H1 (cell line): Measurements from ENCODE around the gene CCDC82. TPM values are rescaled to one million over a fixed set of nuclear protein-coding genes. Genes with fewer than 3 reads are reported as not detected.

ENCODE experiments used
- CHD7 ChIP-seq: fragments of 300-600 bp; sonication (generic); IDR thresholded peaks from 2 replicates; pipeline ENCODE4 v1.7.1; 2012; ENCODE audit warnings: low read length, moderate library complexity, mild to moderate bottlenecking, inconsistent platforms; ENCODE audit not compliant: insufficient replicate concordance
- KDM1A ChIP-seq: fragments of 200-600, 300-600 bp; sonication (generic); IDR thresholded peaks from 2 replicates; pipeline ENCODE4 v1.7.1; 2016; ENCODE audit warnings: mild to moderate bottlenecking, low read length, borderline replicate concordance
- KDM5A ChIP-seq: fragments of 200-600 bp; IDR thresholded peaks from 2 replicates; pipeline ENCODE4 v1.7.1; 2012; ENCODE audit warnings: mild to moderate bottlenecking, low read length, inconsistent platforms, mixed read lengths
- MAFK ChIP-seq: IDR thresholded peaks from 2 replicates; pipeline ENCODE4 v1.6.1; 2012; ENCODE audit warnings: low read depth, mild to moderate bottlenecking, improper control_type of control experiment, low read length
- PHF8 ChIP-seq: fragments of 200-600 bp; sonication (generic); conservative IDR thresholded peaks from 2 replicates; pipeline ENCODE4 v1.7.1; 2012; ENCODE audit warnings: low read depth, mild to moderate bottlenecking, inconsistent platforms, low read length, moderate library complexity
- SIN3A ChIP-seq, 2 experiments: IDR thresholded peaks in 1 of 2; conservative IDR thresholded peaks in 1 of 2; 2 replicates each; pipeline ENCODE4 v1.6.1; 2011 to 2012; ENCODE audit warnings: low read length in 2 of 2, improper control_type of control experiment in 1 of 2, low read depth in 1 of 2, mild to moderate bottlenecking in 1 of 2
- SIX5 ChIP-seq: IDR thresholded peaks from 2 replicates; pipeline ENCODE4 v1.6.1; 2011; ENCODE audit warnings: mild to moderate bottlenecking, low read depth, low read length
- TBP ChIP-seq: IDR thresholded peaks from 2 replicates; pipeline ENCODE4 v1.6.1; 2011; ENCODE audit warnings: low read depth, low read length, improper control_type of control experiment
- YY1 ChIP-seq: IDR thresholded peaks from 2 replicates; pipeline ENCODE4 v1.6.1; 2011; ENCODE audit warnings: low read depth, mild to moderate bottlenecking, low read length
- polyA plus RNA-seq, 7 experiments: library from polyadenylated mRNA; depleted of rRNA in 3 of 7; stranded (reverse) in 5 of 7; unstranded in 2 of 7; fragments of >200 nt in 5 of 7; fragments of 200-250 nt in 2 of 7; gene quantifications; 1 replicate in 5 of 7; 2 replicates in 1 of 7; 4 replicates in 1 of 7; pipeline versions ENCODE4 v1.2.1 to v1.2.3, GENCODE V29; 2011 to 2013; ENCODE audit warnings: missing spikeins in 2 of 7, mixed read lengths in 2 of 7
- total RNA-seq: library from RNA; stranded (reverse); fragmentation: NEBNext Ultra II Directional; extraction: Animal tissue kit (Norgen Biotek cat#: 25700); gene quantifications from 2 replicates; pipeline ENCODE4 v1.2.1, GENCODE V29; 2021

CCDC82 gene
- total and polyA plus RNA-seq, 2 of the 8 experiments (the other 6 are each of a cell fraction or from before 2014, with no cell fraction given): 6.0 to 15.2 TPM

GRCh38 chr11:96313163-96313562 lies 76.5 kb downstream of the CCDC82 start (continued):
- TF ChIP-seq CHD7 (no peak), KDM5A (no peak), MAFK (no peak), PHF8 (no peak), KDM1A (no peak), YY1 (no peak), TBP (no peak), SIX5 (no peak), SIN3A (conservative IDR thresholded peaks at IDR 0.05 in 1 of 2, IDR thresholded peaks at IDR 0.05 in 1 of 2; ENCODE audit: low read depth in 1 of 2, low read length in 2 of 2) (no peak)
- TF ChIP-seq, all 59 proteins: peak for 0
